HepG2 (cell line): ENCODE measurements around the gene RHBDF2. TPM values are rescaled to one million over a fixed set of nuclear protein-coding genes. Genes with fewer than 3 reads are reported as not detected.

Experiments
- ATAC-seq: fragments of 200-7000 bp; cut with Tn5 transposase; 3 replicates; pipeline ENCODE4 v1.9.1; 2020; ENCODE audit warnings: mild to moderate bottlenecking, moderate library complexity
- BruUV-seq: library from RNA; stranded (reverse); fragments of 400-500 nt; replicated peaks from 2 replicates; lab custom pipeline; 2021; lab: Mats Ljungman, UMichigan
- CTCF ChIA-PET: fragments of 300-600 bp; formaldehyde crosslinking; extraction: SDS; loops from one replicate; lab custom pipeline; 2021; ENCODE audit warnings: low total read pairs, inconsistent platforms, low intra/inter-chr PET ratio; lab: Yijun Ruan, JAX
- POLR2A ChIA-PET: fragments of 350-600 bp; sonication (Branson Sonifier 250); formaldehyde crosslinking; loops from one replicate; lab custom pipeline; 2020; ENCODE audit warnings: antibody characterized with exemption, inconsistent platforms; lab: Yijun Ruan, JAX
- DNase-seq: peaks from one replicate; pipeline ENCODE4 v3.0.0-alpha.2; 2015; ENCODE audit warnings: low spot score
- FAIRE-seq: peaks from 3 replicates; lab custom pipeline; 2011; peaks lifted over from hg19 to GRCh38; lab: Jason Lieb, UNC
- H2AFZ ChIP-seq: one replicate; pipeline ENCODE4 v1.6.1; 2011; ENCODE audit warnings: low read length, inconsistent platforms
- H3K27ac ChIP-seq: fragments of 300-600 bp; 3 replicates; pipeline ENCODE4 v1.8.0; 2011; ENCODE audit warnings: mixed run types, mild to moderate bottlenecking, mixed read lengths, low read length, inconsistent platforms; ENCODE audit not compliant: insufficient read depth; ENCODE audit errors: extremely low read length
- H3K27me3 ChIP-seq, 2 experiments: fragments of 200-600 bp in 1 of 2; 2 replicates in 1 of 2; 3 replicates in 1 of 2; pipeline versions ENCODE4 v1.6.0 to v1.8.0; 2011; ENCODE audit warnings: low read length in 2 of 2, mild to moderate bottlenecking in 2 of 2, moderate library complexity in 2 of 2, inconsistent platforms in 1 of 2; ENCODE audit not compliant: insufficient read depth in 2 of 2, control insufficient read depth in 1 of 2
- H3K36me3 ChIP-seq, 2 experiments: fragments of 200-600 bp in 1 of 2; replicated peaks in 1 of 2; 2 replicates in 1 of 2; 3 replicates in 1 of 2; pipeline versions ENCODE4 v1.5.1 to v1.8.0; 2011; ENCODE audit warnings: low read length in 2 of 2, inconsistent platforms in 1 of 2; ENCODE audit not compliant: insufficient read depth in 2 of 2, control insufficient read depth in 1 of 2
- H3K4me1 ChIP-seq: 2 replicates; pipeline ENCODE4 v1.5.1; 2012; ENCODE audit warnings: low read length, inconsistent platforms; ENCODE audit not compliant: insufficient read depth
- H3K4me2 ChIP-seq: 2 replicates; pipeline ENCODE4 v1.6.0; 2011; ENCODE audit warnings: low read depth, low read length, inconsistent platforms
- H3K4me3 ChIP-seq, 3 experiments: fragments of 200-600 bp in 1 of 3; sonication (generic), shearing (Covaris generic) in 1 of 3; replicated peaks in 1 of 3; 2 replicates each; pipeline ENCODE4 v1.5.1; 2011 to 2016; ENCODE audit warnings: low read length in 3 of 3, inconsistent platforms in 2 of 3, low read depth in 2 of 3, mild to moderate bottlenecking in 2 of 3, control low read depth in 1 of 3, mixed read lengths in 1 of 3; ENCODE audit not compliant: insufficient read depth in 1 of 3
- H3K79me2 ChIP-seq: one replicate; pipeline ENCODE4 v1.6.1; 2011; ENCODE audit warnings: low read length, inconsistent platforms; ENCODE audit not compliant: insufficient read depth
- H3K9ac ChIP-seq: 2 replicates; pipeline ENCODE4 v1.6.0; 2011; ENCODE audit warnings: mild to moderate bottlenecking, low read depth, low read length, inconsistent platforms; ENCODE audit not compliant: insufficient read depth
- H3K9me3 ChIP-seq: 2 replicates; pipeline ENCODE4 v1.5.1; 2012; ENCODE audit warnings: mild to moderate bottlenecking, low read length
- H4K20me1 ChIP-seq: 2 replicates; pipeline ENCODE4 v1.6.0; 2011; ENCODE audit warnings: inconsistent platforms, mild to moderate bottlenecking, low read length, moderate library complexity; ENCODE audit not compliant: insufficient read depth
- CENPX ChIP-seq: sonication (generic); formaldehyde crosslinking; IDR thresholded peaks from 2 replicates; pipeline ENCODE4 v1.9.0; 2021; ENCODE audit warnings: mild to moderate bottlenecking, missing genetic modification reagents, moderate library complexity
- GTF2F1 ChIP-seq: fragments of 150-350 bp; IDR thresholded peaks from 2 replicates; pipeline ENCODE4 v1.6.1; 2014; ENCODE audit warnings: low read length
- KDM2A ChIP-seq: sonication (generic); formaldehyde crosslinking; IDR thresholded peaks from 2 replicates; pipeline ENCODE4 v1.4.0; 2020; ENCODE audit warnings: low read depth, missing genetic modification reagents, borderline replicate concordance
- NRL ChIP-seq: sonication (generic); formaldehyde crosslinking; IDR thresholded peaks from 2 replicates; pipeline ENCODE4 v1.5.0; 2020; ENCODE audit warnings: missing genetic modification reagents, mild to moderate bottlenecking, moderate library complexity, borderline replicate concordance
- RARG ChIP-seq: sonication (generic); formaldehyde crosslinking; IDR thresholded peaks from 2 replicates; pipeline ENCODE4 v1.4.0; 2020; ENCODE audit warnings: low read depth, mild to moderate bottlenecking, missing genetic modification reagents
- ZNF235 ChIP-seq: sonication (generic); formaldehyde crosslinking; IDR thresholded peaks from 2 replicates; pipeline ENCODE4 v1.8.1; 2023; ENCODE audit warnings: mild to moderate bottlenecking, missing genetic modification reagents, borderline replicate concordance
- ZNF337 ChIP-seq: sonication (generic); formaldehyde crosslinking; IDR thresholded peaks from 2 replicates; pipeline ENCODE4 v1.5.1; 2020; ENCODE audit warnings: missing genetic modification reagents, low read depth, mild to moderate bottlenecking, borderline replicate concordance
- ZNF644 ChIP-seq: IDR thresholded peaks from 2 replicates; pipeline ENCODE4 v1.6.1; 2016; ENCODE audit warnings: low read depth
- WGBS: methylation state at CpG from one replicate; pipeline ENCODE4 v1.1.6; 2017; ENCODE audit warnings: low lambda C conversion rate; 5-methylcytosine and 5-hydroxymethylcytosine counted together
- in situ Hi-C: cut with HindIII; loops from 2 replicates; pipeline ENCODE4 v1.10.0; 2017; ENCODE audit warnings: low pct_unique_long_range_greater_than_20kb; ENCODE audit not compliant: extremely low pct_ligation_motif_present
- intact Hi-C: fragments of 100-400 bp; cut with micrococcal nuclease; formaldehyde crosslinking; loops from one replicate; pipeline ENCODE4 v1.10.0; 2022; ENCODE audit not compliant: unreplicated experiment
- polyA plus RNA-seq, 8 experiments: library from polyadenylated mRNA; depleted of rRNA in 3 of 8; stranded (reverse) in 7 of 8; unstranded in 1 of 8; fragments of >200 nt; fragmentation: Illumina TruSeq in 4 of 8; extraction: Trizol in 4 of 8; gene quantifications; 2 replicates each; pipeline versions ENCODE4 v1.2.1 to v1.2.3, GENCODE V29; 2011 to 2016; ENCODE audit warnings: low read depth in 4 of 8, missing spikeins in 1 of 8, mixed read lengths in 1 of 8; ENCODE audit not compliant: insufficient read depth in 1 of 8
- total RNA-seq, 5 experiments: library from RNA; depleted of rRNA; stranded (reverse); fragments of >200 nt; fragmentation: Illumina TruSeq; extraction: Trizol; gene quantifications; 2 replicates each; pipeline ENCODE4 v1.2.3, GENCODE V29; 2016; ENCODE audit warnings: low read depth in 1 of 5
- TF ChIP-seq, protein P1 (sequence below): sonication (generic); formaldehyde crosslinking; IDR thresholded peaks from 2 replicates; pipeline ENCODE4 v1.9.0; 2021; ENCODE audit warnings: mild to moderate bottlenecking, missing genetic modification reagents
- TF ChIP-seq, protein P2 (sequence below): sonication (generic); formaldehyde crosslinking; IDR thresholded peaks from 2 replicates; pipeline ENCODE4 v1.4.0; 2020; ENCODE audit warnings: low read depth, missing genetic modification reagents
- TF ChIP-seq, protein P3 (sequence below): sonication (generic); formaldehyde crosslinking; IDR thresholded peaks from 2 replicates; pipeline ENCODE4 v1.4.0; 2020; ENCODE audit warnings: missing genetic modification reagents

The RHBDF2 gene
- total and polyA plus RNA-seq, 2 of the 13 experiments (the other 11 are each of a cell fraction or from before 2014, with no cell fraction given): 7.8 to 24.2 TPM

DNA sequence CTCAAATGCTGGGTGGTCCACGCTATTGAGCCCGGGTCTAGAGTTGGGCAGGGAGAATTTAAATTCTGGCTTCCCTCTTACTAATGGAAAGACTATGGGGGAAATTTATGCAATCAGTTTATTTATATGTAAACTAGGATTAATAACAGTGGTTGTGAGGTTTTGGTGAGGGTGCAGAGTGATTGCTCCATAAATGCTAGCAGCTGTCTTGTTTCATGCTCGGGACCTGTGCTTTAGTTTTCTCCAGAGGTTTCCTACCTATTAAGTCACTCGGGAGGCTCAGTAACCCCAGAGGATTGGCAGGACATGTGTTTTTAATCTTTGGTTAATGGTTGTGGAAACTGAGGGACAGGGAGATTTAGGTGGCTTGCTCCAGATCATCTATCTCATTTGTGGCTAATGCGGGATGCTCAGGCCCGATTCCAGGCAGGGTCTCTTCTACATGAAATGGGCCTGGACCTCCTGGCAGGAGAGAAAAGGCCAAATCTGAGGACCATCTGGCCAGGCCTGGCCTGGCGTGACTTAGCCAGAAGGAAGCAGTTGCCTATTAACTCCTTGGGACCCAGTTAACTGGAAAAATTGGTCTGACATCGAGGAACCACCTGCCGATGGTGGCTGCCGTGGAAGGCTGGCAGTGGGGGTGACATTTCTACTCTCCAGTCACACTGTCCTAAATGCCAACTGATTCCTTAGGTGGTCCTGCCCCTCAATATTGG is 40.7 kb upstream of the RHBDF2 start:
- no TSS peak for BruUV-seq
- no peak overlapping the region for H3K27ac ChIP-seq
- ChIA-PET POLR2A (interaction anchor here (0.9 kb wide), 1 partner anchor 9 kb away, joined by 3 read pairs; no protein-coding TSS in a partner anchor), CTCF (no interaction called here)
- H3K79me2 ChIP-seq: peaks cover 6% of the 10 kb centered on the region
- FAIRE-seq: no peak
- no peaks in the 10 kb centered on the region for H3K27me3 ChIP-seq
- DNase-seq: no peak
- no peaks in the 10 kb centered on the region for H3K9me3 ChIP-seq
- no peak for ATAC-seq
- peaks cover 1% of the 10 kb centered on the region; the same call in 1 of the 2 replicates for H4K20me1 ChIP-seq
- peaks cover 9 to 12% of the 10 kb centered on the region in 2 experiments; a peak in 4 of 5 replicates for H3K36me3 ChIP-seq
- 96% methylated on average over 10 of the region's 10 CpGs for WGBS
- peaks cover 18% of the 10 kb centered on the region for H3K4me1 ChIP-seq
- in situ Hi-C loops: no loop called here
- no peak overlapping the region for H2AFZ ChIP-seq
- no peak overlapping the region for H3K4me2 ChIP-seq
- no peak overlapping the region for H3K9ac ChIP-seq
- intact Hi-C loops: no loop called here
- H3K4me3 ChIP-seq: no peak overlapping the region
- TF ChIP-seq, protein P1, sequence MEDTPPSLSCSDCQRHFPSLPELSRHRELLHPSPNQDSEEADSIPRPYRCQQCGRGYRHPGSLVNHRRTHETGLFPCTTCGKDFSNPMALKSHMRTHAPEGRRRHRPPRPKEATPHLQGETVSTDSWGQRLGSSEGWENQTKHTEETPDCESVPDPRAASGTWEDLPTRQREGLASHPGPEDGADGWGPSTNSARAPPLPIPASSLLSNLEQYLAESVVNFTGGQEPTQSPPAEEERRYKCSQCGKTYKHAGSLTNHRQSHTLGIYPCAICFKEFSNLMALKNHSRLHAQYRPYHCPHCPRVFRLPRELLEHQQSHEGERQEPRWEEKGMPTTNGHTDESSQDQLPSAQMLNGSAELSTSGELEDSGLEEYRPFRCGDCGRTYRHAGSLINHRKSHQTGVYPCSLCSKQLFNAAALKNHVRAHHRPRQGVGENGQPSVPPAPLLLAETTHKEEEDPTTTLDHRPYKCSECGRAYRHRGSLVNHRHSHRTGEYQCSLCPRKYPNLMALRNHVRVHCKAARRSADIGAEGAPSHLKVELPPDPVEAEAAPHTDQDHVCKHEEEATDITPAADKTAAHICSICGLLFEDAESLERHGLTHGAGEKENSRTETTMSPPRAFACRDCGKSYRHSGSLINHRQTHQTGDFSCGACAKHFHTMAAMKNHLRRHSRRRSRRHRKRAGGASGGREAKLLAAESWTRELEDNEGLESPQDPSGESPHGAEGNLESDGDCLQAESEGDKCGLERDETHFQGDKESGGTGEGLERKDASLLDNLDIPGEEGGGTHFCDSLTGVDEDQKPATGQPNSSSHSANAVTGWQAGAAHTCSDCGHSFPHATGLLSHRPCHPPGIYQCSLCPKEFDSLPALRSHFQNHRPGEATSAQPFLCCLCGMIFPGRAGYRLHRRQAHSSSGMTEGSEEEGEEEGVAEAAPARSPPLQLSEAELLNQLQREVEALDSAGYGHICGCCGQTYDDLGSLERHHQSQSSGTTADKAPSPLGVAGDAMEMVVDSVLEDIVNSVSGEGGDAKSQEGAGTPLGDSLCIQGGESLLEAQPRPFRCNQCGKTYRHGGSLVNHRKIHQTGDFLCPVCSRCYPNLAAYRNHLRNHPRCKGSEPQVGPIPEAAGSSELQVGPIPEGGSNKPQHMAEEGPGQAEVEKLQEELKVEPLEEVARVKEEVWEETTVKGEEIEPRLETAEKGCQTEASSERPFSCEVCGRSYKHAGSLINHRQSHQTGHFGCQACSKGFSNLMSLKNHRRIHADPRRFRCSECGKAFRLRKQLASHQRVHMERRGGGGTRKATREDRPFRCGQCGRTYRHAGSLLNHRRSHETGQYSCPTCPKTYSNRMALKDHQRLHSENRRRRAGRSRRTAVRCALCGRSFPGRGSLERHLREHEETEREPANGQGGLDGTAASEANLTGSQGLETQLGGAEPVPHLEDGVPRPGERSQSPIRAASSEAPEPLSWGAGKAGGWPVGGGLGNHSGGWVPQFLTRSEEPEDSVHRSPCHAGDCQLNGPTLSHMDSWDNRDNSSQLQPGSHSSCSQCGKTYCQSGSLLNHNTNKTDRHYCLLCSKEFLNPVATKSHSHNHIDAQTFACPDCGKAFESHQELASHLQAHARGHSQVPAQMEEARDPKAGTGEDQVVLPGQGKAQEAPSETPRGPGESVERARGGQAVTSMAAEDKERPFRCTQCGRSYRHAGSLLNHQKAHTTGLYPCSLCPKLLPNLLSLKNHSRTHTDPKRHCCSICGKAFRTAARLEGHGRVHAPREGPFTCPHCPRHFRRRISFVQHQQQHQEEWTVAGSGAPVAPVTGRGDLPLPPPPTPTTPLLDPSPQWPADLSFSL (CRISPR knock-in tag): no peak
- no peak for TF ChIP-seq GTF2F1
- TF ChIP-seq, protein P2, sequence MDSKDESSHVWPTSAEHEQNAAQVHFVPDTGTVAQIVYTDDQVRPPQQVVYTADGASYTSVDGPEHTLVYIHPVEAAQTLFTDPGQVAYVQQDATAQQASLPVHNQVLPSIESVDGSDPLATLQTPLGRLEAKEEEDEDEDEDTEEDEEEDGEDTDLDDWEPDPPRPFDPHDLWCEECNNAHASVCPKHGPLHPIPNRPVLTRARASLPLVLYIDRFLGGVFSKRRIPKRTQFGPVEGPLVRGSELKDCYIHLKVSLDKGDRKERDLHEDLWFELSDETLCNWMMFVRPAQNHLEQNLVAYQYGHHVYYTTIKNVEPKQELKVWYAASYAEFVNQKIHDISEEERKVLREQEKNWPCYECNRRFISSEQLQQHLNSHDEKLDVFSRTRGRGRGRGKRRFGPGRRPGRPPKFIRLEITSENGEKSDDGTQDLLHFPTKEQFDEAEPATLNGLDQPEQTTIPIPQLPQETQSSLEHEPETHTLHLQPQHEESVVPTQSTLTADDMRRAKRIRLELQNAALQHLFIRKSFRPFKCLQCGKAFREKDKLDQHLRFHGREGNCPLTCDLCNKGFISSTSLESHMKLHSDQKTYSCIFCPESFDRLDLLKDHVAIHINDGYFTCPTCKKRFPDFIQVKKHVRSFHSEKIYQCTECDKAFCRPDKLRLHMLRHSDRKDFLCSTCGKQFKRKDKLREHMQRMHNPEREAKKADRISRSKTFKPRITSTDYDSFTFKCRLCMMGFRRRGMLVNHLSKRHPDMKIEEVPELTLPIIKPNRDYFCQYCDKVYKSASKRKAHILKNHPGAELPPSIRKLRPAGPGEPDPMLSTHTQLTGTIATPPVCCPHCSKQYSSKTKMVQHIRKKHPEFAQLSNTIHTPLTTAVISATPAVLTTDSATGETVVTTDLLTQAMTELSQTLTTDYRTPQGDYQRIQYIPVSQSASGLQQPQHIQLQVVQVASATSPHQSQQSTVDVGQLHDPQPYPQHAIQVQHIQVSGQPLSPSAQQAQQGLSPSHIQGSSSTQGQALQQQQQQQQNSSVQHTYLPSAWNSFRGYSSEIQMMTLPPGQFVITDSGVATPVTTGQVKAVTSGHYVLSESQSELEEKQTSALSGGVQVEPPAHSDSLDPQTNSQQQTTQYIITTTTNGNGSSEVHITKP (CRISPR knock-in tag): no peak
- TF ChIP-seq, protein P3, sequence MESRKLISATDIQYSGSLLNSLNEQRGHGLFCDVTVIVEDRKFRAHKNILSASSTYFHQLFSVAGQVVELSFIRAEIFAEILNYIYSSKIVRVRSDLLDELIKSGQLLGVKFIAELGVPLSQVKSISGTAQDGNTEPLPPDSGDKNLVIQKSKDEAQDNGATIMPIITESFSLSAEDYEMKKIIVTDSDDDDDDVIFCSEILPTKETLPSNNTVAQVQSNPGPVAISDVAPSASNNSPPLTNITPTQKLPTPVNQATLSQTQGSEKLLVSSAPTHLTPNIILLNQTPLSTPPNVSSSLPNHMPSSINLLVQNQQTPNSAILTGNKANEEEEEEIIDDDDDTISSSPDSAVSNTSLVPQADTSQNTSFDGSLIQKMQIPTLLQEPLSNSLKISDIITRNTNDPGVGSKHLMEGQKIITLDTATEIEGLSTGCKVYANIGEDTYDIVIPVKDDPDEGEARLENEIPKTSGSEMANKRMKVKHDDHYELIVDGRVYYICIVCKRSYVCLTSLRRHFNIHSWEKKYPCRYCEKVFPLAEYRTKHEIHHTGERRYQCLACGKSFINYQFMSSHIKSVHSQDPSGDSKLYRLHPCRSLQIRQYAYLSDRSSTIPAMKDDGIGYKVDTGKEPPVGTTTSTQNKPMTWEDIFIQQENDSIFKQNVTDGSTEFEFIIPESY (CRISPR knock-in tag): no peak
- TF ChIP-seq KDM2A (CRISPR knock-in tag): no peak
- TF ChIP-seq ZNF337: no peak
- TF ChIP-seq CENPX (CRISPR knock-in tag): no peak
- no peak for TF ChIP-seq RARG (CRISPR knock-in tag)
- no peak for TF ChIP-seq ZNF644 (CRISPR knock-in tag)
- TF ChIP-seq NRL (CRISPR knock-in tag): no peak
- TF ChIP-seq ZNF235 (CRISPR knock-in tag): no peak
